GM19328 (cell line): ENCODE results near the gene EMILIN2.
"Not testable (repeated sequence)": the region's sequence is repeated elsewhere in the genome, so short reads cannot be mapped to it uniquely, and the experiment has no call there.

Experiments used
- ATAC-seq: cut with Tn5 transposase; IDR thresholded peaks from one replicate; pipeline ENCODE4 v1.9.1; 2021; ENCODE audit warnings: mild to moderate bottlenecking, moderate library complexity; ENCODE audit not compliant: unreplicated experiment

EMILIN2 gene

GRCh38 chr18:2846636-2847316 is at the start of gene EMILIN2:
TSS of gene EMILIN2 (plus strand) at chr18:2847006. CDS start at chr18:2847189, 183 bp downstream.
- ATAC-seq = peak; percentile 40

- ATAC-seq = no peak
Observed at GRCh38 chr18:2797951-2798350, 48.9 kb upstream of the EMILIN2 start.

DNA sequence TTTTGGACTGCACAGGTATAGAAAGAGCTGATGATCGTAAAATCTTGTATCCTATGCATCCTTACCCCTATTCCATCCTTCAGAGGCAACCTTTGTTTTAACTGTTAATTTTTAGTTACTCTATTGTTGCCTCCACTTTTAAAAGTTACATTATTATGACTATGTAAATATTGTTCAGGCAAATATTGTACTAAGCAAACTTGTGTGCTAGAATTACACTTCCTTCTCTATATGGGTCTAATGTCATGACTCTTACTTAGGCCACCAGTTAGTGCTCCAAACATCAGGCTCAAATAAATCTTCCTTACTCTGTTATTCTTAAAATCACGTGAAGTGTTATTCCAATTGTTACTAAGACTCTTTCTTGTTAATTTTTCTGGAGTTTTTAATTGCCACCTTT is 47.4 kb upstream of the EMILIN2 start:
- no peak for ATAC-seq

DNA sequence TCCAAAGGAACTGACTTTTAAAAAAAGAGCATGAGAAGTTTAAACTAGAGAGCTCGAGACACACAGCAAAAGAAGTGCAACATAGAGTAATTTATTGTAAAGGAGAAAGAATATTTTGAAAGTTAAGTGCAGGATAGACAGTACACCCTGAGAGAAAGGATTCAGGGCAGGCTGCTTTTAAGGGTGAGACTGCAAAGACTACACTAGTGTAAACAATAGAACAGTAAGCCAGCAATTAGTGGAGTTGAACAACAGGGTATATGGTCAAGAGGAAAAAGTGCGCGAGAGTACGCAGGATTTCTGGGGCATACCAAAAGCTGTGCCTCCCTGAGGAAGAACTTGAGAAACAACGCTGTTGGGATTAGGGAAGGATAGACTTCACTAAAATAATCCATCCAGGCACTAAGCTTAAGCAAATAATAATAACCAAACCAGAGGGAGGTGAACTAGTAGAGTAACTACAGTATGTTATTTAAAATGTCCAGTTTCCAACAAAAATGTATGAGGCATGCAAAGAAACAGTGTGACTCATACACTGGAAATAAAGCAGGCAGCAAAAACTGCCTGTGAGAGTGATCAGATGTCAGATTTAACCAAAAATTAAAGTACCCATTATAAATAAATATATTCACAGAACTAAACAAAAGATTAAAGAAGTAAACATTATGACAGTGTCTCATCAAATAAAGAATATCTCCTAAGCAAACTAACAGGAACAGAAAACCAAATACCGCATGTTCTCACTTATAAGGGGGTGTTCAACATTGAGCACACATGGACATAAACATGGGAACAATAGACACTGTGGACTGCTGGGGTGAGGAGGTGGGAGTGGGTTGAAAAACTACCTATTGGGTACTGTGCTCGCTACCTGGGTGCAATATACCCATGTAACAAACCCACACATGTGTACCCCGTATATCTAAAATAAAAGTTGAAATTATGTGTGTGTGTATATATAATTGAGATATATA is 40.5 kb upstream of the EMILIN2 start:
- no peak for ATAC-seq

DNA sequence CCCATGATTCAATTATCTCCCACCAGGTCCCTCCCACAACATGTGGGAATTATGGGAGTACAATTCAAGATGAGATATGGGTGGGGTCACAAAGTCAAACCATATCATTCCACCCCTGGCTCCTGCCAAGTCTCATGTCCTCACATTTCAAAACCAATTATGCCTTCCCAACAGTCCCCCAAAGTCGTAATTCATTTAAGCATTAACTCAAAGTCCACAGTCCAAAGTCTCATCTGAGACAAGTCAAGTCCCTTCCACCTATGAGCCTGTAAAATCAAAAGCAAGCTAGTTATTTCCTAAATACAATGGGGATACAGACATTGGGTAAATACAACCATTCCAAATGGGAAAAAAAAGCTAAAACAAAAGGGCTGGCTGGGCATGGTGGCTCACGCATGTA is 38.2 kb upstream of the EMILIN2 start:
- not testable (repeated sequence) for ATAC-seq

- not testable (repeated sequence) for ATAC-seq
Observed at GRCh38 chr18:2809666-2810183, 37.1 kb upstream of the EMILIN2 start.

GRCh38 chr18:2811416-2811815 is 35.4 kb upstream of the EMILIN2 start:
- no peak for ATAC-seq

GRCh38 chr18:2814928-2815327 is 31.9 kb upstream of the EMILIN2 start:
- ATAC-seq = no peak

GRCh38 chr18:2818281-2818680 is 28.5 kb upstream of the EMILIN2 start:
- ATAC-seq = no peak

DNA sequence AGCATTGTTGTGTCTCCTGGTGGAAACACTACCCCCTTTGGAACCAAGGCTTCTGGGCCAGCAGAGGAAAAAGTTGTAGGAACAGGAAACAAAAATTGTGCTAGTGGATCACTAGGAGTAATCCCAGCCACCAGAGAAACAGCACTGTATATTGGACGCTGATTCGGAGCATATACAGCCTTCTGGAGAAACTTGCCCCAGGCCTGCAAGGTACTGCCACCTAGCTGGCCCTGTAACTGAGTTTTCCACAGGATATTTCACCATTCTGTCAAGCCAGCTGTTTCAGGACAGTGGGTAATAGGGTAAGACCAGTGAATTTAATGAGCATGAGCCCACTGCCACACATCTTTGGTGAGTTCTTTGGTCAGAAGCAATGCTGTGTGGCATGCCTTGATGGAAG is 25.1 kb upstream of the EMILIN2 start:
- ATAC-seq = no peak

DNA sequence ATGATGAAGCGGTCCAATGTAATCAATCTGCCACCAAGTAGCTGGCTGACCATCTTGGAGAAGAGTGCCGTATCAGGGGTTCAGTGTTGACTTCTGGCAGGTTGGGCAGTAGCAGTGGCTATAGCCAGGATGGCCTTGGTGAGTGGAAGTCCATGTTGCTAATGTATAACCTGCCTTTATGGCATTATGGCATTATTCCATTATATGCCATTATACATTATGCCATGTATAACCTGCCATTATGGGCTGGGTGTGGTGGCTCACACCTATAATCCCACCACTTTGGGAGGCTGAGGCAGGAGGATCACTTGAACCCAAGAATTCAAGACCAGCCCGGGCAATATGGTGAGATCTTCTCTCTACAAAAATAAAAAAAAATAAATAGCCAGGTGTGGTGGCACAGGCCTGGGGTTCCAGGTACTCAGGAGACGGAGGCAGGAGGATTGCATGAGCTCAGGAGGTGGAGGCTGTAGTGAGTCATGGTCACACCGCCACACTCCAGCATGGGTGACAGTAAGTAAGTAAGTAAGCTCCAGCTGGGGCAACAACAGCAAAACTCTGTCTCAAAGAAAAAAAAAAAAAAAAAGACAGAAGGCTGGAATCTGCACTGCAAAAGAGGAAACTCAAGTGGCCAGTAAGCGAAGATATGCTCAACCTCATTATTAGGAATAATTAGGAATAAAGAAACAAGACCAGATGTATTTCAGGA is 24.4 kb upstream of the EMILIN2 start:
- no peak for ATAC-seq

DNA sequence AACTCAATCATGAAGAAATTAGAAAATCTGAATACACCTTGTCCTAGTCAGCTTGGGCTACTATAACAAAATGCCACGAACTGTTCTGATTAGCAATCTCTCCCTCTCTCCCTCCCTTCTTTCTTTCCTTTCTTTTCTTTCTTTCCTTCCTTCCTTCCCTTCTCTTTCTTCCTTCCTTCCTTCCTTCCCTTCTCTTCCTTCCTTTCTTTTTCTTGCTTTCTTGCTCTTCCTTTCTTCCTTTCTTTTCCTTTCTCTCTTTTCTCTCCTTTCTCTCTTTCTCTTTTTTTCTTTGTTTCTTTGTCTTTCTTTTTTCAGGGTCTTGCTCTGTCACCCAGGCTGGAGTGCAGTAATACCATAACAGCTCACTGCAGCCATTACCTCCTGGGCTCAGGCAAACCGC is 23.6 kb upstream of the EMILIN2 start:
- no peak for ATAC-seq

GRCh38 chr18:2823966-2824365 is 22.8 kb upstream of the EMILIN2 start:
- no peak for ATAC-seq

- ATAC-seq = no peak
Observed at GRCh38 chr18:2824865-2825264, 21.9 kb upstream of the EMILIN2 start.

DNA sequence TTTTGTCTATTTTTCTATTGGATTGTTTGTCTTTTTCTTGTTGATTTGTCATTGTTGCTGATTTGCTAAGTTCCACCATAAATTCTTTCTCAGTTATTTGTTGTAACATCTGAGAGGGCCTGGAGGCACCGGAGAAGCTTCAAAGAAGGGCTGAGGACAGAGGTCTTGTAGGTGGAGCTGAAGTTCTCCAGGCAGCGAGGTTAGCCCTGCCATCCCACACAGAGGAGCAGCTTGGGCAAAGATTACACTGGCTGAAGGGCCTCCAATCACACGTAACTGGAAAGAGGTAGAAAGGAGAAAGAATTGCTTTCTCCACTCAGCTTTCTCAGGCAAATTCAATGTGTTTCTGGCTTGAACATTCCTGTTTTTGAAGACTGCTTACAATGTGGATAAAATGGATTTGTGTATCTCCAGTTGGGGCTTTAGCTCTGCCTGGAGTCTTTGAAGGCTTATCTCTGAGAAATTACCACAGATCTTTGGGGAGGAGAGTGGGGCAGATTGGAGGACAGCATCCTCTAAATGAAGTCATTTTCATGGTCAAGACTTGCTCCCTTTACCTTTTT is 21.1 kb upstream of the EMILIN2 start:
- ATAC-seq = no peak

DNA sequence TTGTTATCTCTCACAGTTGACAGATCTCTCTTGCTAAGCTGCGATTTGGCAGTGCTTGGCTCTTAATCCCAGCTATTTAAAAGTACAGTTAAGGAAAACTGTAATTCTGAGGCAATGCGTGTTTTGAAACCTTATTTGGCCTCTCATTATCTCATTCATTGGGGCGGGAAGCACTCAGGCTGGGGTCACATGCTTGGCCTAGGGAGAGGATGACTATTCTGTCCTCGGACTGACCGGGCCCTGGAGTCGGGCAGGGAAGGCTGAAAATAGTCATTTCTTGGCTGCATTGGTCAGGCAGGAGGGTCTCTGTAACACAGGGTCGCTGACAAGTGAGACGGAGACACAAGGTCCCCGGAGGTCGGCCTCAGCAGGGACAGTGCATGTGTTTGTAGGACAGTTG is 20.2 kb upstream of the EMILIN2 start:
- ATAC-seq = no peak

DNA sequence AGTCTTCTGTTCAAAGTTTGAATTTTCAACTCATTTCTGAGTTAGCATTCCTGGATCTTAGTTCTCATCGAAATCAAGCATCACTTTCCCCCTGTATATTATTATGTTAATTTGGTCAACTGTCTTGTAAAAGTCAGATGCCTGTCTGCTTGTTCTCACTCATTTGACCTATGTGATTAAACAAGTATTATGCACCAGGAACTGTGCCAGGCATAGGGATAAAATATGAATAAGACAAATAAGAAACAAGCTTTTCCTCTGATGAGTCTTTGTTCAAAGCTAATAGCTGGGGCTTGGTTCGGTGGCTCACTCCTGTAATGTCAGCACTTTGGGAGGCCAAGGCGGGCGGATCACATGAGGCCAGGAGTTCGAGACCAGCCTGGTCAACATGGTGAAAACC is 19.7 kb upstream of the EMILIN2 start:
- no peak for ATAC-seq

- not testable (repeated sequence) for ATAC-seq
Observed at GRCh38 chr18:2836118-2836517, 10.7 kb upstream of the EMILIN2 start.

GRCh38 chr18:2837290-2837689 is 9.5 kb upstream of the EMILIN2 start:
- ATAC-seq = not testable (repeated sequence)

GRCh38 chr18:2839202-2839601 is 7.6 kb upstream of the EMILIN2 start:
- no peak for ATAC-seq

DNA sequence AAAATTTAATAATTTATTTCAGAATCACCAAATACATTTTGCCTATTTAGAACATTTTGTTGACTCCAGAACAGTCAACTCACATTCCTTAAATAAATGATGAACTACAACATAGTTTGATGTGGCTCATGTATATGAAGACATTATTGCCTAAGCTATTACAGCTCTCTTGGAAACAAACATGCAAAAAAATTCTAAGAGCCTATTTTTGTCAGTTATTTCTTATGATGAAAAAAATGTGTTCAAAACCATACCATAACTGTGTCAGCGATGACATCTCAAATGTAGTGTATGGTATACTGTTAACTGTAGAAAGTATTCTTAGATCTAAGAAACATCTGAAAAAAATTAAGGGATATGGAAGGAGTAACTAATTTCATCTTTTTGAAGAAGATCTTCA is 6.3 kb upstream of the EMILIN2 start:
- no peak for ATAC-seq
